GM20431 (cell line): ENCODE data around the gene BMP3.

Experiments used
- in situ Hi-C: fragments of 300-500 bp; cut with MseI, MboI; formaldehyde crosslinking; loops from one replicate; pipeline ENCODE4 v1.15.0; 2020; ENCODE audit warnings: low sequenced_read_pairs; ENCODE audit not compliant: unreplicated experiment

The BMP3 gene

GRCh38 chr4:81039351-81039972 is 9.0 kb downstream of the BMP3 start:
- in situ Hi-C loops: loop anchor here (25.0 kb wide), 1 partner anchor 677 kb away; no protein-coding TSS in a partner anchor

GRCh38 chr4:81040012-81040659 is 9.6 kb downstream of the BMP3 start:
- in situ Hi-C loops: loop anchor here (25.0 kb wide), 1 partner anchor 678 kb away; no protein-coding TSS in a partner anchor

GRCh38 chr4:81042578-81043365 is 12.3 kb downstream of the BMP3 start:
- in situ Hi-C loops: loop anchor here (25.0 kb wide), 1 partner anchor 680 kb away; no protein-coding TSS in a partner anchor

GRCh38 chr4:81049330-81049729 is 18.8 kb downstream of the BMP3 start:
- in situ Hi-C loops: loop anchor here (25.0 kb wide), 1 partner anchor 687 kb away; no protein-coding TSS in a partner anchor

- in situ Hi-C loops: loop anchor here (25.0 kb wide), 1 partner anchor 688 kb away; no protein-coding TSS in a partner anchor
Observed at GRCh38 chr4:81049907-81050306, 19.4 kb downstream of the BMP3 start.

- in situ Hi-C loops: no loop called here
Observed at GRCh38 chr4:81052119-81053068, 21.9 kb downstream of the BMP3 start.

- in situ Hi-C loops: no loop called here
Observed at GRCh38 chr4:81058621-81059020, 28.1 kb downstream of the BMP3 start.

GRCh38 chr4:81060587-81061343 is 30.3 kb downstream of the BMP3 start:
- in situ Hi-C loops: no loop called here

- in situ Hi-C loops: no loop called here
Observed at GRCh38 chr4:81061344-81061730, 30.8 kb downstream of the BMP3 start.

GRCh38 chr4:81062001-81062400 is 31.5 kb downstream of the BMP3 start:
- in situ Hi-C loops: no loop called here

GRCh38 chr4:81065446-81065845 is 34.9 kb downstream of the BMP3 start:
- in situ Hi-C loops: no loop called here

- in situ Hi-C loops: no loop called here
Observed at GRCh38 chr4:81069706-81070331, 39.3 kb downstream of the BMP3 start.

- in situ Hi-C loops: no loop called here
Observed at GRCh38 chr4:81071013-81071412, 40.5 kb downstream of the BMP3 start.

GRCh38 chr4:81081156-81081555 is 50.6 kb downstream of the BMP3 start:
- in situ Hi-C loops: no loop called here

GRCh38 chr4:81084029-81084428 is 53.5 kb downstream of the BMP3 start:
- in situ Hi-C loops: no loop called here

GRCh38 chr4:81084634-81085033 is 54.1 kb downstream of the BMP3 start:
- in situ Hi-C loops: no loop called here

GRCh38 chr4:81085291-81085690 is 54.8 kb downstream of the BMP3 start:
- in situ Hi-C loops: no loop called here

- in situ Hi-C loops: no loop called here
Observed at GRCh38 chr4:81085979-81086378, 55.5 kb downstream of the BMP3 start.
